Fibroblast of lung (primary cell): Measurements from ENCODE around the gene NBPF4.

ENCODE experiments used
- CTCF ChIP-seq, 2 donors: IDR thresholded peaks in 1 of 2; conservative IDR thresholded peaks in 1 of 2; 1 replicate in 1 of 2; 2 replicates in 1 of 2; pipeline ENCODE4 v1.5.1; 2011 to 2012; ENCODE audit warnings: low read length in 2 of 2, control low read depth in 1 of 2, inconsistent platforms in 1 of 2, low read depth in 1 of 2, mild to moderate bottlenecking in 1 of 2
- EZH2 ChIP-seq: IDR thresholded peaks from 2 replicates; pipeline ENCODE4 v1.5.1; 2012; ENCODE audit warnings: low read length, control low read depth, mild to moderate bottlenecking; ENCODE audit errors: missing control alignments

DNA sequence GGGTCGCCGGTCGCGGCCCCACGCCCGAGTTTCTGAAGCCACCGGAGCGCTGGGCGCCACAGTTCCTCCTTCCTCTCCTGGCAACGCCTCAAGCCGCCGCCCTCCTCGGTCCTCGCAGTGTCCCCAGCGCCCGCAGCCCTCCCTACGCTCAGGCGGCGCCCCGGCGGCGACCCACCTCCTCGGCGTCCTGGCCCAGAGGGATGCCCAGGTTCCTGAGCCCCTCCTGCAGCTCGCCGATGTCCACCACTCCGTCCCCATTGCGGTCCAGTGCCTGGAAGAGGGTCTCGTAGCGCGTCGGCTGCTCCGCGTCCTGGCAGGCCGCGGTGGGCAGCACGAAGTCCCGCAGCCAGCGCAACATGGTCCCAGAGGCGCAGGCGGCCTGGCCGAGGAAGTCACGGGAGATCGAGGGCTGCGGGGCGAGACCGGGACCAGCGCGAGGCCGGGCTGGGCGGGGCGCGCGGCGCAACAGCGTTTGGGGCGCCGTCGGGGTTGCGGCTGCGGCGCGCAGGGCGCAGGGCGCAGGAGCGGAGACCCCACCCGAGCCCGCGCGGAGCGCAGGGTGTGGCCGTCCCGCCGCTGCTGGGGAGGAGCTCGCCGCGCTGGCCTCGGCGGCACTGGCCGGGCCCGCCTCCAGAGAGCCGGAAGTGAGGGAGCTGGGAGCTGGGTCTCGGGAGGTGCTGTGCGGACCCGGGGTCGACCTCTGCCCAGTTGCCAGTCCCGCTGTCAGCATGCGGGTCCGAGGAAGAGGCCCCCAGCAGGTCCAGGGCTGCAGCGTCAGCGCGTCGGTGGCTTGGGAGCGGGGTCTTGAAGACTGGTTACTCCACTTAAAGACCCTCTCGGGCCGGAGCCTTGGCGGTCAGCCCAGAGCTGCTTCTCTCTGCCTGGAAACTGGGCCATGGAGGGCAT is 43.8 kb downstream of the NBPF4 start, which contains the start of gene SLC25A24:
- TF ChIP-seq CTCF (conservative IDR thresholded peaks at IDR 0.05 in 1 of 2, IDR thresholded peaks at IDR 0.05 in 1 of 2; ENCODE audit: low read depth in 1 of 2, low read length in 2 of 2), result no peak
- no peak for TF ChIP-seq EZH2
